GM06990 (cell line): Measurements from ENCODE around the gene DDX3X.
A peak's percentile ranks its signal among the peaks of the same experiment; 100 is the strongest.

Experiments
- DNase-seq: peaks from one replicate; pipeline ENCODE4 v3.0.0-alpha.2; 2011; ENCODE audit not compliant: insufficient read length; ENCODE audit errors: extremely low read depth
- H3K27me3 ChIP-seq: replicated peaks from 2 replicates; pipeline ENCODE4 v1.6.0; 2011; ENCODE audit warnings: low read length; ENCODE audit not compliant: control insufficient read depth, insufficient read depth
- H3K36me3 ChIP-seq: 2 replicates; pipeline ENCODE4 v1.5.1; 2011; ENCODE audit warnings: low read length; ENCODE audit not compliant: control insufficient read depth, insufficient read depth
- H3K4me3 ChIP-seq: replicated peaks from 2 replicates; pipeline ENCODE4 v1.5.1; 2011; ENCODE audit warnings: low read depth, mild to moderate bottlenecking, control low read depth, low read length
- CTCF ChIP-seq: IDR thresholded peaks from 2 replicates; pipeline ENCODE4 v1.5.1; 2011; ENCODE audit warnings: low read length, control low read depth, mild to moderate bottlenecking, inconsistent platforms; ENCODE audit not compliant: insufficient read depth, poor library complexity, severe bottlenecking

DDX3X gene

GRCh38 chrX:41320393-41320792, 13.6 kb upstream of the DDX3X start:
- no peak overlapping the region for H3K4me3 ChIP-seq
- no peaks in the 10 kb centered on the region for H3K36me3 ChIP-seq
- no peak for TF ChIP-seq CTCF
- H3K27me3 ChIP-seq, result no peaks in the 10 kb centered on the region
- DNase-seq, result no peak

GRCh38 chrX:41322821-41323603, 10.9 kb upstream of the DDX3X start:
- no peaks in the 10 kb centered on the region for H3K27me3 ChIP-seq
- no peak overlapping the region for H3K4me3 ChIP-seq
- no peak for DNase-seq
- no peaks in the 10 kb centered on the region for H3K36me3 ChIP-seq
- TF ChIP-seq CTCF, result no peak

- no peak for TF ChIP-seq CTCF
- H3K27me3 ChIP-seq, result no peaks in the 10 kb centered on the region
- no peak for DNase-seq
- no peak overlapping the region for H3K4me3 ChIP-seq
- no peaks in the 10 kb centered on the region for H3K36me3 ChIP-seq
Measured at GRCh38 chrX:41326431-41326830, 7.5 kb upstream of the DDX3X start.

DNA sequence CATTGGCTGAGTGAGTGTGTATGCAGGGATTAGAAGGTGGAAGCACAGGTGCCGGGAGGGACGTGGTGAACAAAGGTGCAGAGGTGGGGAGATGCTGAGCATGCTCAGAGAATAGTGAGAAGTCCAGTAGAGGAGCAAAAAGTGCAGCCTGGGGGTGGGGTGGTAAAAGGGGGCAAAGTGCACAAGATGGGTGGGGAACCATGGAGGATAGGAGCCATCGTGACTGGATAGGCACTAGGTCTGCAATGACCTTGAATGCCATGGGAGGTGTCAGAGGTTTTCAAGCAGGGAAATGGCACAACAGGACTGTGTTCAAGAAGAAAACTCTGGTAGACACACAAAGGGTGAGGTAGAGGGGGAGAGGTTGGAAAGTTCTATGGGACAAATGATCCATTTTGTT, 6.6 kb upstream of the DDX3X start:
- no peaks in the 10 kb centered on the region for H3K36me3 ChIP-seq
- no peak for TF ChIP-seq CTCF
- no peak for DNase-seq
- no peaks in the 10 kb centered on the region for H3K27me3 ChIP-seq
- H3K4me3 ChIP-seq, result no peak overlapping the region

DNA sequence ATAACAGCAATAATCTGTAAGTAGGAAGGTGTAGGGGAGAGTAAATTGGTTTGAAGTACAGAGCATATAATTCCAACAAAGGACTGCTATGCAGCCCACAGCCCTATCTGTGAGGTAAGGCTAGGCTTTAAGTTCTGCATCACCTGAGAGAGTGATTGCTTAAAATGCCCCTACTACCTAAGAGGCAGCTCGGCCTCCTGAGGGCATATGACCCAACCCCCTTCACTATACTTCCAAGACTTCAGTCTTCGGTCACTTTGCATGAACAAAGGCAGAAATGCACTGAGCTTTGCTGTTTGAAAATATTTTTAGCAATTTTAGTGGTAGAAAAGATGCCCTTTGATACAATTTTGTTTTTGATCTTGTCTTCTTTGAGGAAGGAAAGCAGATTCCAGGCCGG, 4.9 kb upstream of the DDX3X start:
- no peak for TF ChIP-seq CTCF
- Histone ChIP-seq H3K4me3 (no peak overlapping the region), H3K36me3 (no peaks in the 10 kb centered on the region), H3K27me3 (no peaks in the 10 kb centered on the region)
- DNase-seq, result no peak

DNA sequence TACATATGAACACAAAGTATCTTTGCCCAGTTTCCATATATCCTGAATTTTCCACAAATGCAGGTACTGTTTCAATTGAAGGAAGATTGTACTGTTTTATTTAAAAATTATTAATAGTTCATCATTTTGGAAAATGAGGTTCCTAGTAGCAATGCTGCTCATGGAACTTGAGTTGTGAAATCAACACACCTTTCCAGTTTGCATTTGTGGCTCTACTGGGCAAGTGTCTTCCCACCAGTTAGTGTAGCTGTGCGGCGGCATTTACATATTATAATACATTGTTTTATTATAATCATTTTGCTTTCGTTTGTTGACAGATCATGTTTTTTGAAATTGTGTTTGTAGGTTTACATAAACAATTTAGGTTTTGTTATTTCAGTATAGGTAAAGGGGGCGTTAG, 2.0 kb upstream of the DDX3X start:
- no peaks in the 10 kb centered on the region for H3K36me3 ChIP-seq
- no peak for TF ChIP-seq CTCF
- H3K4me3 ChIP-seq, result peak overlapping the region; percentile 85
- no peak for DNase-seq
- H3K27me3 ChIP-seq, result no peaks in the 10 kb centered on the region
